BJ (cell line): ENCODE measurements around the gene ZNF423. TPM values are rescaled to one million over a fixed set of nuclear protein-coding genes. Genes with fewer than 3 reads are reported as not detected.

Experiments used
- CTCF ChIA-PET: fragments of 350-600 bp; formaldehyde crosslinking; extraction: SDS; loops from one replicate; lab custom pipeline; 2021; ENCODE audit warnings: antibody characterized with exemption, inconsistent platforms; lab: Yijun Ruan, JAX
- POLR2A ChIA-PET: fragments of 300-600 bp; sonication (Branson Sonifier 250); formaldehyde crosslinking; extraction: SDS; loops from one replicate; lab custom pipeline; 2021; ENCODE audit warnings: antibody characterized with exemption; lab: Charles Lee
- DNase-seq: peaks from one replicate; pipeline ENCODE4 v3.0.0-alpha.2; 2011; ENCODE audit warnings: low read depth
- H3K27me3 ChIP-seq: 2 replicates; pipeline ENCODE4 v1.6.0; 2011; ENCODE audit warnings: low read length; ENCODE audit not compliant: control insufficient read depth, insufficient read depth
- H3K36me3 ChIP-seq: 2 replicates; pipeline ENCODE4 v1.5.1; 2011; ENCODE audit warnings: low read length; ENCODE audit not compliant: control insufficient read depth, insufficient read depth
- H3K4me3 ChIP-seq: 2 replicates; pipeline ENCODE4 v1.5.1; 2011; ENCODE audit warnings: low read depth, mild to moderate bottlenecking, control low read depth, low read length
- polyA plus RNA-seq: library from polyadenylated mRNA; depleted of rRNA; stranded (reverse); fragments of >200 nt; gene quantifications from 2 replicates; pipeline ENCODE4 v1.2.3, GENCODE V29; 2011; rRNA removed
- small RNA-seq: library from RNA; depleted of rRNA; stranded (forward); fragments of <200 nt; gene quantifications from one replicate; pipeline ENCODE3, GENCODE V24; 2012; ENCODE audit warnings: low replicate concordance, low read depth; ENCODE audit not compliant: insufficient read length
- TF ChIP-seq, protein P1 (sequence below): IDR thresholded peaks from 2 replicates; pipeline ENCODE4 v1.5.1; 2011; ENCODE audit warnings: low read depth, mild to moderate bottlenecking, control low read depth, inconsistent platforms, low read length, moderate library complexity; ENCODE audit not compliant: insufficient read depth

Gene ZNF423
- polyA plus RNA-seq, 1 experiment = 0.22 TPM

- Histone ChIP-seq H3K27me3 (no peaks in the 10 kb centered on the region), H3K4me3 (no peak overlapping the region), H3K36me3 (no peaks in the 10 kb centered on the region)
- CTCF ChIA-PET = no interaction called here
- TF ChIP-seq, protein P1, sequence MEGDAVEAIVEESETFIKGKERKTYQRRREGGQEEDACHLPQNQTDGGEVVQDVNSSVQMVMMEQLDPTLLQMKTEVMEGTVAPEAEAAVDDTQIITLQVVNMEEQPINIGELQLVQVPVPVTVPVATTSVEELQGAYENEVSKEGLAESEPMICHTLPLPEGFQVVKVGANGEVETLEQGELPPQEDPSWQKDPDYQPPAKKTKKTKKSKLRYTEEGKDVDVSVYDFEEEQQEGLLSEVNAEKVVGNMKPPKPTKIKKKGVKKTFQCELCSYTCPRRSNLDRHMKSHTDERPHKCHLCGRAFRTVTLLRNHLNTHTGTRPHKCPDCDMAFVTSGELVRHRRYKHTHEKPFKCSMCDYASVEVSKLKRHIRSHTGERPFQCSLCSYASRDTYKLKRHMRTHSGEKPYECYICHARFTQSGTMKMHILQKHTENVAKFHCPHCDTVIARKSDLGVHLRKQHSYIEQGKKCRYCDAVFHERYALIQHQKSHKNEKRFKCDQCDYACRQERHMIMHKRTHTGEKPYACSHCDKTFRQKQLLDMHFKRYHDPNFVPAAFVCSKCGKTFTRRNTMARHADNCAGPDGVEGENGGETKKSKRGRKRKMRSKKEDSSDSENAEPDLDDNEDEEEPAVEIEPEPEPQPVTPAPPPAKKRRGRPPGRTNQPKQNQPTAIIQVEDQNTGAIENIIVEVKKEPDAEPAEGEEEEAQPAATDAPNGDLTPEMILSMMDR = no peak
- DNase-seq = no peak
- POLR2A ChIA-PET = no interaction called here
Observed at GRCh38 chr16:49440156-49441065, 415.5 kb downstream of the ZNF423 start.

DNA sequence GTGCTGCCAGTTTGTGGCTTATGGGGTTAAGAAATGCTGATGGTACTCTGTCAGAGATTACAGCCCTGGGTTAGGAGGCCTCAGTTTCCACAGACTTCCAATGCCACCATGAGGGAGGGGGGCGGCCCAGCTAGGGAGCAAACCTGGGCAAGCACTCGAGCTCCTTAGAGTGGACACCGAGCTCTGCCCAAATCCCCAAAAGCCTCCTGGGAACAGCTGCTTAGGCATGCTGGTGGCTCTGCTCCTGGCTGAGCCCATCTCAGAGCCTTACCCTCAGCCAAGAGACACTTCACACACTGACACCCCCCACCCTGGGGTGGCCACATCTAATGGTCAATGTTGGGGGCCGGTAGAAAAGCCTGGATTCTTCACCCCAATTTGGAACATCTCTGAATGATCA lies 416.2 kb downstream of the ZNF423 start:
- no peak for DNase-seq
- no peaks in the 10 kb centered on the region for H3K27me3 ChIP-seq
- CTCF ChIA-PET = no interaction called here
- POLR2A ChIA-PET = no interaction called here
- no peak overlapping the region for H3K4me3 ChIP-seq
- TF ChIP-seq, protein P1 = no peak
- no peaks in the 10 kb centered on the region for H3K36me3 ChIP-seq

GRCh38 chr16:49439050-49439449 lies 416.9 kb downstream of the ZNF423 start:
- no peak overlapping the region for H3K4me3 ChIP-seq
- ChIA-PET CTCF (no interaction called here), POLR2A (no interaction called here)
- TF ChIP-seq, protein P1 = no peak
- H3K27me3 ChIP-seq = no peaks in the 10 kb centered on the region
- no peaks in the 10 kb centered on the region for H3K36me3 ChIP-seq
- no peak for DNase-seq

Small RNA genes within 50 kb of the gene (small RNA-seq; reads per million reads assigned to genes)
- gene MRPS21P7 (not detected), gene MRPS21P8 (not detected)

Other genes starting within 250 kb of the ZNF423 start
- gene CNEP1R1, start 169.1 kb upstream of the ZNF423 start, polyA plus RNA-seq = 15.2 and 24.5 TPM in 2 replicates
- gene HEATR3, start 209.9 kb upstream of the ZNF423 start, polyA plus RNA-seq = 13.0 and 18.5 TPM in 2 replicates